HG02852 (cell line): ENCODE results near the gene LGI1.

Experiments used
- ATAC-seq: cut with Tn5 transposase; IDR thresholded peaks from one replicate; pipeline ENCODE4 v1.9.1; 2021; ENCODE audit warnings: mild to moderate bottlenecking, moderate library complexity; ENCODE audit not compliant: unreplicated experiment

Gene LGI1

GRCh38 chr10:93757801-93758507 is at the start of gene LGI1:
LGI1 (plus strand) TSS chr10:93757936; CDS start chr10:93758145, 209 bp downstream.
- no peak for ATAC-seq

- no peak for ATAC-seq
Measured at GRCh38 chr10:93710333-93710909, 47.3 kb upstream of the LGI1 start.

DNA sequence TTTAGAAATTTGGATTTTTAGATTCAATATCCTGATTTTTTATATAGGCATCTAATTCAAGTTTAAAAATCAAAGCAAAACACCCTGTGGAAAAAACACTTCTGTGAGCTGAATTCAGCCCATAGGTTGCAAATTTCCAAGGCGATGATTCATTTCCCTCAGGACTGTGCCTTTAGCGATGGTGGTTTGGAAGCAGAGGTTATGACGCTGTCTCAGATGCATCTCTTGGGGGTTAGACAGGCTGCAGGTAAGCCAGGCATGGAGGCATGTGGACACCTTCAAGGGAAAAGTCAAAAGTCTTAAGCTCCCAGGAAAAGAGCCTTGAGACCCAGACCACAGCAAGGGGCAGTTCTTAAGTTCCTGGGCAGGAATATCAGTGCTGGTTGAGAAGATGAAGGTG is 45.8 kb upstream of the LGI1 start:
- ATAC-seq, result no peak

DNA sequence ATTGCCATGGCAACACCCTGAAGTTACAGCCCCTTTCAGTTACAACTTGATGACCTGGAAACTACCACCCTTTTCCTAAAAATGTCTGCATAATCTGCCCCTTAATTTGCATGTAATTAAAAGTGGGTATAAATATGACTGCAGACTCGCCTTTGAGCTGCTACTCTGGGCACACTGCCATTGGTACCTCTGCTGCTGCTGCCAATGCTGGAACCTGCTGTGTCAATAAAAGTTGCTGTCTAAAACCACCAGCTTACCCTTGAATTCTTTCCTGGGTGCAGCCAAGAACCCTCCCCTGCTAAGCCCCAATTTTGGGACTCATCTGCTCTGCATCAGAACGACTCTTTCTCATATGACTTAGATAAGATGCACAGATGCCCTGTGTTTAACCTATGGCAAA is 45.1 kb upstream of the LGI1 start:
- no peak for ATAC-seq

GRCh38 chr10:93715345-93715744 is 42.4 kb upstream of the LGI1 start:
- peak; percentile 87 for ATAC-seq

- ATAC-seq, result no peak
Measured at GRCh38 chr10:93716766-93717165, 41.0 kb upstream of the LGI1 start.

GRCh38 chr10:93718937-93719725 is 38.6 kb upstream of the LGI1 start:
- ATAC-seq, result peak; percentile 55

DNA sequence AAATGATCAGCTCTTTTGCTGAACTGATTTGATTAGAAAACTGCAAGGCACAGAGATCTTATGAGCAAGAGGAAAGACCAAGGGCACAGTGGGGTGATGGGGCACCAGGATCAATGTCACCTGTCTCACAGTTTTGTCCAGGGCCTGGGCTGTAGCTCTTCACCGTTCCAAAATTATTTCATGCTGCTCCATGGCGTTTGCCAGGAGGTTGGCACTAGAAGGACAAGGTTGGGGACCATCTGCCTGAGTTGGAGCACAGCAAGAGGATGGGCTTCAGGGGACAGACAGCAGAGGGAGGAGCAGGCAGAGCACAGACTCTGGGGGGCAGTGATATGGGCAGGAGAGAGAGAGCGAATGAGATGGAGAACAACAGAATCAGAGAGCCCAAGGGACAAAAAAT is 37.8 kb upstream of the LGI1 start:
- no peak for ATAC-seq

DNA sequence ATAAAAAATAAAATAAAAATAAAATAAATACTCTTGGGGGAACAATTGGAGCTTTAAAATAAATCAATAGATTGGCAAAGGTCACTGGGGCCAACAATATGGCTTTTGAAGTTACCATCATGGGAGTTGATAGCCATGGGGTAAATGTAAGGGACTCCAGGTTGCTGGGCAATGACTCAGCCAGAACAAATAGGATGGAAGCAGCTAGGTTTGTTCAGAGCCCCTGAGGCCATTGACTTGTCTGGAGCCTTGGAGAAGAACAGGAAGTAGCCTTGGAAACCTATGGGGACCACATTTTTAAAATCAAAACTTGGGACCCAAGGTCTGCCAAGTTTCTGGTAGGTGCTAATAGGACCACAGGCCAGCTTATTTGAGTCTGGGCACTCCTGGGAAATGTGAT is 35.2 kb upstream of the LGI1 start:
- no peak for ATAC-seq

DNA sequence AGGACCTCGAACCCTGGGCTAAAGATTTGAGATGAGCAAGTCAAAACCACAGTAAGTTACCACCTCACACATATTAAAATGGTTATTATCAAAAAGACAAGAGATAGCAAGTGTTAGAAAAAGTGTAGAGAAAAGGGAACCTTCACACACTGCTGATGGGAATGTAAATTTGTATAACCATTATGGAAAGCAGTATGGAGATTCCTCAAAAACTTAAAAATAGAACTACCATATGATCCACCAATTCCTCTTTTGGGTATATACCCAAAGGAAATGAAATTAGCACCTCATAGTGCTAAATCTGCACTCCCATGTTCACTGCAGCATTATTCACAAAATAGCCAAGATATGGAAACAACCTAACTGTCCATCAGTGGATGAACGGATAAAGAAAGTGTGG is 34.6 kb upstream of the LGI1 start:
- ATAC-seq, result no peak

GRCh38 chr10:93726024-93726423 is 31.7 kb upstream of the LGI1 start:
- ATAC-seq, result no peak

GRCh38 chr10:93741367-93741766 is 16.4 kb upstream of the LGI1 start:
- no peak for ATAC-seq

- peak; percentile 80 for ATAC-seq
Measured at GRCh38 chr10:93742633-93743349, 14.9 kb upstream of the LGI1 start.

DNA sequence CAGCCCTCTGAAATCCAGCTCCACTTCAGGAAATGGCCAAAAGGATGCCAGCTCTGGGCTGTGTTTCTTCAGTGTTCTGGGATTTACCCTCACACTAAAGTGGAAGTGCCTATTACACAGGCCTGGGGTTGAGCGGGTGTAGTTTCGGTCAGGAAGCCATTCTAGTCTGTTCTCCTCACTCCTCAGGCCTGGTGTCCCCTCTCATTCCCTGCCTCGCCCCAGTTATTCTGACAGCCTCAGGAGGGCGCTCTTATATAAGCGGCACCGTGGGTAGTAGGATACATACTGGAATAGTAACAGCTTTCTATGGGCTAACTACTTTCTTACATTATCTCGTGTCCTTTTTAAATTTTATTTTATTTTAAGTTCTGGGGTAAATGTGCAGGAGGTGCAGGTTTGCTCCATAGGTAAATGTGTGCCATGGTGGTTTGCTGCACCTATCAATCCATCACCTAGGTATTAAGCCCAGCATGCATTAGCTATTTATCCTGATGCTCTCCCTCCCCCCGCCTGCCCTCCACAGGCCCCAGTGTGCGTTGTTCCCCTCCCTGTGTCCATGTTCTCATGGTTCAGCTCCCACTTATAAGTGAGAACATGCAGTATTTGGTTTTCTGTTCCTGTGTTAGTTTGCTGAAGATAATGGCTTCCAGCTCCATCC is 12.2 kb upstream of the LGI1 start:
- no peak for ATAC-seq

DNA sequence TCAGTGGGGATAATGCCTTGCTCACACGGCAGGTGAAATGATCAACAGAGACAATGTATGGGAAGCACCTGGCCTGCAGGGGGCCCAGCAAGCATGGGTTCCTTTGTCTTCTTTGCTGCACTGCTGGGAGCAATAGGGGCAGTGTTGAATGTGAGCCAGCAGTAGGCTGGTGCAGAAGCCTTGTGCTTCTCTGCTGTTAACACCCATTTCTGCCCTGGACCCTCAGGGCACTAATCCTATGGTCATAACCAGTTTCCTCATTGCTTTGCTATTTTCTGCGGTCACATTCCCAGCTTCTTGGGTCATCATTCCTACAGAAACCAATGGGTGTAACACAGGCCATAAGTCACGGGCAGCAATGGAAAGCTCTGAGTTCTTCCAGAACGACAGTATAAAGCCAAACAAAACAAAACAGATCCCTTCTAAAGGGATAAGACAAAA is 10.9 kb upstream of the LGI1 start:
- ATAC-seq, result no peak

DNA sequence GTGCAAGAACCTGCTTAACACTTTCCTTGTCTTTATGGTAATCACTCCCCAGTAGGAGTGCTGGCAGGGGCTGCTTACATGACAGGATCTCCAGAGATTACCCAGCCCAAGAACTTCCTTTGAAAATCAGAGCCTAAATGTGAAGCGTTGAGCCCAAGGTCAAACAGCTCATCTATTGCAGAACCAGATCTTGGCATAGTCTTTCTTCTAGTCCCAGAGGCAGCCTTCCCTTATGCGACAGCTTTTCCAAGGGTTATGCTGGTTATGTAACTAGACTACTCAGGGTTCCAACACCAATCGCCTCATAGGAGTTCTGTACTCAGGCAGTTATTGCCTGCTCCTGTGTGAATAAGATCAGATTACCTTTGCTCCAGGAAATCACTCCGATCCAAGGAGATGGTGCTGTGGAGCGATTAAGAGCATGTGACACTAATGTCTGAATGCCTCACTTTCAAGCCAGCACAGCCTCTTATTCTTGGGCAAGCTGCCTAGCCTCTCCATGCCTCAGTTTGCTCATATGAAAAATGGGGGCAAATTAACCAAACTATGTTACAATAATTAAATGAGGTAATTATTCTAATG is 8.4 kb upstream of the LGI1 start:
- ATAC-seq, result no peak

DNA sequence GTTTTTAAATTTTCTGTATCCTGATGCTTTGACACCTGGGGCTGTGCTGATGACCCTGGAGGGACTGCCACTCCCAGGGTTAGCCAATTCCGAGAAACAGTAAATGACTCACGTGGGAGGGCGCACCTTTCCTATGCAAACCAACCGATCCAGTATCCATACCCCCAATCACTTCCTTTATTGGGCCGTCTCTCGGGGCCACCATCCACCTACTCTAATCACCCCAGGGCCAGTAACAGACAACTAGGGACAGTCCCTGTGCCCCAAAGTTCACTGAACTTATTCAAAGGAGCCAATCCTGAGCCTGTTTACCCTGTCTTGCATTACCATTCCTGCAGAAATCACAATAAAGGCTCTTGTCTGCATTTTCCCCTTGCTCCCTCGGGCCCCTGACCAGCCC is 6.6 kb upstream of the LGI1 start:
- no peak for ATAC-seq

- no peak for ATAC-seq
Measured at GRCh38 chr10:93751832-93752231, 5.9 kb upstream of the LGI1 start.

GRCh38 chr10:93752761-93753160 is 5.0 kb upstream of the LGI1 start:
- ATAC-seq, result no peak

DNA sequence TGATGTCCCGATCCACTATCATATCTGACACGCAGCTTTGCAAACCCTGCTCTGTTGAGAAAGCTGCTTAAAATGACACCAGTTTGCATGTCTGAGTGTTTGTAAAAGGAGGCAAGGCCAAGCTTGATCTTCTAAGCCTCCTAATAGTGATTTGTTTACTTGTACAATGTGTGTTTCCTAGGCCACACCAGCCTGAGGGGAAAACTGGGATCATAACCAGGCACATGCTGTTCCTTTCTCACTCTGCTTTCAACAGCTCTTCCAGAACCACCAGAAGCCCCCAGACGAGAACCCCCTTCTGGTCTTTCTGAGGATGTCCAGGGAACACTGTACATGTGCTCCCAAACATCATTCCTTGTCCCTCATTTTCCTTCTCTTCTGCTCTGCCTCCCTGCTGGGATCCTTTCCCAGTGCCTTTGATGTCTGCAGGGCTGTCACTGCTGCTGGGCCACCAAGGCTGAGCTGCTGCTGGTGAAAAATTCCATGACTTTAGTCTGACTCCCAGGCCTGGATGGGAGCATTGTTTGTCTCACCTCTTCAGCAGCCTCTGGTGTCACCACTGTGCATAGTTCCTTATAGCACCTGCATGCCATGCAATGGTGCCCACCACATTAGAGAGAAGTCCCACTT is 4.0 kb upstream of the LGI1 start:
- ATAC-seq, result no peak
